Measurements from ENCODE around the gene EIF2AK3.

EIF2AK3 gene

DNA sequence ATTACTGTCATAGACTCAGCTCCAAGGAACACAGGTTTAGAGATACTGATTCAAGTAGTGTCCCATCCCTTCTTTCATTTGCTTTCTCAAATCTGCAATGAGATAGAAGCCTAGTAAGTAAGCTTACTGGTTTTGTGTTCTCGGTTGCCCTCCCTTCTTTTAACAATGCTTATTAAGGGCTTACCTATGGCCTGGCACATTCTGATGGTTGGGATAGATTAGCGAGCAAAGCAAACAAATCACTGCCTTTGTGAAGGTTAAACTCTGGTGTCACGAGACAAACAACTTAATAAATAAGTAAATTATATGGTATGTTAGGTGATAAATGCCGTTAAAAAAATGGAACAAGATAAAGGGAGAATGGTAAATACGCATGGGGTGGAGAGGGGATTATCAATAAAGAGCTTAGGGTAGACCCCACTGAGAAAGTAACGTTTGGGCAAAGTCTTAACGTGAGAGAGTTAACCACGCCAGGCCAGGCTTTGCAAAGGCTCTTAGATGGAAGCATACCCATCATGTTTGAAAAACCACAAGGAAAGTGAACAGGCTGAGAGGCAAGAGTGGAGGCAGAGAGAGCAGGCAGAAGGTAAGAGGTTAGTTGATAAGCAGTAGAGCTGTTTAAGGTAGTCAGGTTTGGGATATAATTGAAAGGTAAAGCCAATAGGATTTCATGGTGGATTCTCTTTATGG lies 31.0 kb downstream of the EIF2AK3 start:
- no peak for TF ChIP-seq YY1 (tag by site-specific recombination; IDR thresholded peaks at IDR 0.05)
- TF ChIP-seq ZNF2 (tag by site-specific recombination; IDR thresholded peaks at IDR 0.05), result no peak
- no peak for TF ChIP-seq ZBTB20 (tag by site-specific recombination; IDR thresholded peaks at IDR 0.05)
- no peak for TF ChIP-seq ZNF76 (tag by site-specific recombination; IDR thresholded peaks at IDR 0.05; ENCODE audit: borderline replicate concordance, low read depth)
- TF ChIP-seq ZEB2 (tag by site-specific recombination; IDR thresholded peaks at IDR 0.05), result no peak
- no peak for TF ChIP-seq ZNF513 (tag by site-specific recombination; IDR thresholded peaks at IDR 0.05)
- no peak for TF ChIP-seq ZNF24 (tag by site-specific recombination; IDR thresholded peaks at IDR 0.05)
- TF ChIP-seq ZNF121 (tag by site-specific recombination; IDR thresholded peaks at IDR 0.05), result no peak
- TF ChIP-seq, protein P1, sequence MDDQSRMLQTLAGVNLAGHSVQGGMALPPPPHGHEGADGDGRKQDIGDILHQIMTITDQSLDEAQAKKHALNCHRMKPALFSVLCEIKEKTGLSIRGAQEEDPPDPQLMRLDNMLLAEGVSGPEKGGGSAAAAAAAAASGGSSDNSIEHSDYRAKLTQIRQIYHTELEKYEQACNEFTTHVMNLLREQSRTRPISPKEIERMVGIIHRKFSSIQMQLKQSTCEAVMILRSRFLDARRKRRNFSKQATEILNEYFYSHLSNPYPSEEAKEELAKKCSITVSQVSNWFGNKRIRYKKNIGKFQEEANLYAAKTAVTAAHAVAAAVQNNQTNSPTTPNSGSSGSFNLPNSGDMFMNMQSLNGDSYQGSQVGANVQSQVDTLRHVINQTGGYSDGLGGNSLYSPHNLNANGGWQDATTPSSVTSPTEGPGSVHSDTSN (CRISPR knock-in tag; IDR thresholded peaks at IDR 0.05), result no peak
- no peak for TF ChIP-seq ZNF266 (tag by site-specific recombination; IDR thresholded peaks at IDR 0.05; ENCODE audit: low read depth)
- no peak for TF ChIP-seq ZNF433 (tag by site-specific recombination; IDR thresholded peaks at IDR 0.05; ENCODE audit: low read depth)
- no peak for TF ChIP-seq PRDM1 (tag by site-specific recombination; IDR thresholded peaks at IDR 0.05)
- no peak for TF ChIP-seq OVOL3 (tag by site-specific recombination; IDR thresholded peaks at IDR 0.05)
- TF ChIP-seq ZNF184 (tag by site-specific recombination; IDR thresholded peaks at IDR 0.05), result no peak
- no peak for TF ChIP-seq ZNF747 (tag by site-specific recombination; IDR thresholded peaks at IDR 0.05)
- ChIA-PET POLR2A (interaction anchor here (2.4 kb wide), 1 partner anchor 32 kb away, joined by 5 read pairs; no protein-coding TSS in a partner anchor), CTCF (interaction anchor here (10.3 kb wide), 1 partner anchor 74 kb away, joined by 220 read pairs; no protein-coding TSS in a partner anchor)
- Histone ChIP-seq H3K27ac (ENCODE audit: extremely low read depth, low read depth, low read length) (no peak overlapping the region), H3K4me3 (ENCODE audit: low read depth, low read length) (no peak overlapping the region), H3K36me3 (ENCODE audit: control insufficient read depth in 2 of 2, insufficient read depth in 1 of 2, low read length in 2 of 2) (peaks cover 12 to 15% of the 10 kb centered on the region in 2 experiments), H3K4me1 (ENCODE audit: control insufficient read depth, insufficient read depth, low read length) (peaks cover 10% of the 10 kb centered on the region), H3K9me3 (ENCODE audit: control insufficient read depth, insufficient read depth, low read depth, low read length) (no peaks in the 10 kb centered on the region)

DNA sequence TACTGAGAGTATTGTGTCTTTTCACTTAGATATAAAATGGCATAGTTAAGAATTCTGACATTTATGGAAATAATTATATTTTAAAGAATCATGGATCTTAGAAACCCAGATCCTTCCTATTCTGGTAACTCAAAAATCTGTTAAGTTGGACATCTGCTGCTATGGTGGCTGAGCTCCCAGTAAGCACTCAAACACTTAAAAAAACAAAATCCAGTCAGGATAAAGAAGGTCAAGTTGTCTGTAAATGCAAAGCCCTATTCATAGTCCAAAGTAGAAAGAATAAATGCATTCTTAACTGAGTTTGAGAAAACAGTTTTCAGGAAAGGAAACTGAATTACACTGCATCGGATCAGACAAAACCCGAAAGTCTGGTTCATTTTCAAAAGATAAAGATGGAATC lies 35.6 kb downstream of the EIF2AK3 start:
- CTCF ChIA-PET, result interaction anchor here (0.6 to 10.3 kb wide), 9 partner anchors 8 to 137 kb away, joined by 3 to 220 read pairs (median 5); no protein-coding TSS in a partner anchor
- no peaks in the 10 kb centered on the region for H3K9me3 ChIP-seq (ENCODE audit: control insufficient read depth, insufficient read depth, low read depth, low read length)
- H3K4me3 ChIP-seq (ENCODE audit: low read depth, low read length), result no peak overlapping the region
- H3K27ac ChIP-seq (ENCODE audit: extremely low read depth, low read depth, low read length), result no peak overlapping the region
- peaks cover 21 to 41% of the 10 kb centered on the region in 2 experiments for H3K36me3 ChIP-seq (ENCODE audit: control insufficient read depth in 2 of 2, insufficient read depth in 1 of 2, low read length in 2 of 2)
- no peaks in the 10 kb centered on the region for H3K4me1 ChIP-seq (ENCODE audit: control insufficient read depth, insufficient read depth, low read length)
- POLR2A ChIA-PET, result no interaction called here
- TF ChIP-seq ZBTB1 (tag by site-specific recombination; IDR thresholded peaks at IDR 0.05) (no peak), ZNF394 (tag by site-specific recombination; IDR thresholded peaks at IDR 0.05; ENCODE audit: borderline replicate concordance) (no peak), ZNF776 (tag by site-specific recombination; IDR thresholded peaks at IDR 0.05; ENCODE audit: borderline replicate concordance) (no peak), ZEB2 (tag by site-specific recombination; IDR thresholded peaks at IDR 0.05) (no peak), ZNF510 (tag by site-specific recombination; IDR thresholded peaks at IDR 0.05; ENCODE audit: insufficient replicate concordance) (no peak), ZNF549 (tag by site-specific recombination; IDR thresholded peaks at IDR 0.05) (no peak), ZFHX2 (tag by site-specific recombination; conservative IDR thresholded peaks at IDR 0.05) (no peak), MZF1 (tag by site-specific recombination; IDR thresholded peaks at IDR 0.05; ENCODE audit: borderline replicate concordance) (no peak), ZSCAN30 (tag by site-specific recombination; IDR thresholded peaks at IDR 0.05) (no peak)
- TF ChIP-seq, protein P2, sequence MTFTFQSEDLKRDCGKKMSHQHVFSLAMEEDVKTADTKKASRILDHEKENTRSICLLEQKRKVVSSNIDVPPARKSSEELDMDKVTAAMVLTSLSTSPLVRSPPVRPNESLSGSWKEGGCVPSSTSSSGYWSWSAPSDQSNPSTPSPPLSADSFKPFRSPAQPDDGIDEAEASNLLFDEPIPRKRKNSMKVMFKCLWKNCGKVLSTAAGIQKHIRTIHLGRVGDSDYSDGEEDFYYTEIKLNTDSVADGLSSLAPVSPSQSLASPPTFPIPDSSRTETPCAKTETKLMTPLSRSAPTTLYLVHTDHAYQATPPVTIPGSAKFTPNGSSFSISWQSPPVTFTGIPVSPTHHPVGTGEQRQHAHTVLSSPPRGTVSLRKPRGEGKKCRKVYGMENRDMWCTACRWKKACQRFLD (tag by site-specific recombination; IDR thresholded peaks at IDR 0.05), result no peak
- TF ChIP-seq, protein P3, sequence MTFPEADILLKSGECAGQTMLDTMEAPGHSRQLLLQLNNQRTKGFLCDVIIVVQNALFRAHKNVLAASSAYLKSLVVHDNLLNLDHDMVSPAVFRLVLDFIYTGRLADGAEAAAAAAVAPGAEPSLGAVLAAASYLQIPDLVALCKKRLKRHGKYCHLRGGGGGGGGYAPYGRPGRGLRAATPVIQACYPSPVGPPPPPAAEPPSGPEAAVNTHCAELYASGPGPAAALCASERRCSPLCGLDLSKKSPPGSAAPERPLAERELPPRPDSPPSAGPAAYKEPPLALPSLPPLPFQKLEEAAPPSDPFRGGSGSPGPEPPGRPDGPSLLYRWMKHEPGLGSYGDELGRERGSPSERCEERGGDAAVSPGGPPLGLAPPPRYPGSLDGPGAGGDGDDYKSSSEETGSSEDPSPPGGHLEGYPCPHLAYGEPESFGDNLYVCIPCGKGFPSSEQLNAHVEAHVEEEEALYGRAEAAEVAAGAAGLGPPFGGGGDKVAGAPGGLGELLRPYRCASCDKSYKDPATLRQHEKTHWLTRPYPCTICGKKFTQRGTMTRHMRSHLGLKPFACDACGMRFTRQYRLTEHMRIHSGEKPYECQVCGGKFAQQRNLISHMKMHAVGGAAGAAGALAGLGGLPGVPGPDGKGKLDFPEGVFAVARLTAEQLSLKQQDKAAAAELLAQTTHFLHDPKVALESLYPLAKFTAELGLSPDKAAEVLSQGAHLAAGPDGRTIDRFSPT (tag by site-specific recombination; IDR thresholded peaks at IDR 0.05), result no peak
- TF ChIP-seq, protein P4, sequence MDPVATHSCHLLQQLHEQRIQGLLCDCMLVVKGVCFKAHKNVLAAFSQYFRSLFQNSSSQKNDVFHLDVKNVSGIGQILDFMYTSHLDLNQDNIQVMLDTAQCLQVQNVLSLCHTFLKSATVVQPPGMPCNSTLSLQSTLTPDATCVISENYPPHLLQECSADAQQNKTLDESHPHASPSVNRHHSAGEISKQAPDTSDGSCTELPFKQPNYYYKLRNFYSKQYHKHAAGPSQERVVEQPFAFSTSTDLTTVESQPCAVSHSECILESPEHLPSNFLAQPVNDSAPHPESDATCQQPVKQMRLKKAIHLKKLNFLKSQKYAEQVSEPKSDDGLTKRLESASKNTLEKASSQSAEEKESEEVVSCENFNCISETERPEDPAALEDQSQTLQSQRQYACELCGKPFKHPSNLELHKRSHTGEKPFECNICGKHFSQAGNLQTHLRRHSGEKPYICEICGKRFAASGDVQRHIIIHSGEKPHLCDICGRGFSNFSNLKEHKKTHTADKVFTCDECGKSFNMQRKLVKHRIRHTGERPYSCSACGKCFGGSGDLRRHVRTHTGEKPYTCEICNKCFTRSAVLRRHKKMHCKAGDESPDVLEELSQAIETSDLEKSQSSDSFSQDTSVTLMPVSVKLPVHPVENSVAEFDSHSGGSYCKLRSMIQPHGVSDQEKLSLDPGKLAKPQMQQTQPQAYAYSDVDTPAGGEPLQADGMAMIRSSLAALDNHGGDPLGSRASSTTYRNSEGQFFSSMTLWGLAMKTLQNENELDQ (tag by site-specific recombination; IDR thresholded peaks at IDR 0.05; ENCODE audit: low read depth), result no peak
